COLO829 (cell line): ENCODE results near the gene PLSCR4.
"Not testable (repeated sequence)": the region's sequence is repeated elsewhere in the genome, so short reads cannot be mapped to it uniquely, and the experiment has no call there.

Experiments used
- DNase-seq: peaks from one replicate; pipeline ENCODE4 v3.0.0; 2012; ENCODE audit warnings: low spot score

Gene PLSCR4

GRCh38 chr3:146250449-146251382, at the start of gene PLSCR4:
TSS of gene PLSCR4 (minus strand) at chr3:146251105. CDS start at chr3:146222071, 29,034 bp downstream.
- no peak for DNase-seq

DNA sequence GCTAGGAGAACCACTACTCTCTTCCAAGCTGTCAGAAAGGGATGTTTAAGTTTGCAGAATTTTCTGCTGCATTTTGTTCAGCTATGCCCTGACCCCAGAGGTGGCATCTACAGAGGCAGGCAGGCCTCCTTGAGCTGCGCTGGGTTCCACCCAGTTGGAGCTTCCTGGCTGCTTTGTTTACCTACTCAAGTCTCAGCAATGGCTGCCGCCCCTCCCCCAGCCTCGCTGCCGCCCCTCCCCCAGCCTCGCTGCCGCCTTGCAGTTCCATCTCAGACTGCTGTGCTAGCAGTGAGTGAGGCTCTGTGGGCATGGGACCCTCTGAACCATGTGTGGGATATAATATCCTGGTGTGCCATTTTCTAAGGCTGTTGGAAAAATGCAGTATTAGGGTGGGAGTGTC, 42.5 kb upstream of the PLSCR4 start:
- DNase-seq = not testable (repeated sequence)

DNA sequence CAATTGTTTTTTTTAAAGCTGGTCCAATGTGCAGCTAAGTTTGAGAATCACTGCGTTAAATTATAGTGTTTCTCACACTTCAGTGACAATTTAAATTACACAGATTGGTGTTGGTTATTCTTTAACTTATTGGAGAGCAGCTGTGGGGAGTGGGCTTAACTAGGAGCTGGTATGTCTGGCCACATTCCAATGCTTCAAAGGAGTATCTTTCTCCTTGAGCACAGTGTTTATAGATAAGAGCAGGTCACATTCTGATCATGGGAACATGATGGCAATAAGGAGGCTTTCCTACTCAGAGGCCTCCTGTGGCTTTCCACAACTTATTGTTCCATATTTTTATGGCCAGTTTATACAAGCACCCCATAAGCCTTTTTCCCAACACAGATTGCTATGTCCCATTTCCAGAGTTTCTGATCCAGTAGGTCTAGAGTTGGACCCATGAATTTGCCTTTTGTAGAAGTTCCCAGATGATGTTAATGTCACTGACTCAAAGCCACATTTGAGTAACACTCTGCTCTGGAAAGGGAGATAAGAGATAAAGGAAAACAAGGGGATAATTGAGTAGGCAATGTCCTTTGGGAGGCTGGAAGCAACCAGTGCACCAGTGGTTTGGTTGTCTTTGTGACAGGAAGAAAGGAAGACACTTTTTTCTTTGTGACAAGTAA, 33.0 kb upstream of the PLSCR4 start:
- DNase-seq = no peak

- no peak for DNase-seq
These were observed 30.0 kb upstream of the PLSCR4 start for GRCh38 chr3:146280864-146281263.

GRCh38 chr3:146279951-146280350, 29.0 kb upstream of the PLSCR4 start:
- DNase-seq = no peak

DNA sequence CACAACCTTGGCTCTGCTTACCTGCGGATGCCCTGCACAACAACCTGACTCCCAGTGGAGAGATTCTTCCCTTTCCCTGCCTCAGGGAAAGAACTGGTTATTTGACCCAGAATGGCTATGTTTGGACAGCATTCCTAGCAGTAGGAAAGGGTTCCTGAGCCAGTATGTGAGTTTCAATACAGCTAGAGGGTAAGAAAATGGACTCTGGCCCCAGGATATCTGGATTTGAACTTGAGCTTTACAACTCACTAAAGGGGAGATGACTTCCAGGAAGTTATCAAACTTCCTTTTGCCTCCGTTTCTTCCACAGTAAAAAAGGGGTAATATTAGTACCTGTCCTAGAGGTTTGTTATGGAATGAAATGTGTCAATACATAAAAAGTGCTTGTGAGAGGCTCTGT, 28.1 kb upstream of the PLSCR4 start:
- no peak for DNase-seq

GRCh38 chr3:146277953-146278631, 27.2 kb upstream of the PLSCR4 start:
- no peak for DNase-seq

- DNase-seq = no peak
These were observed 24.6 kb upstream of the PLSCR4 start for GRCh38 chr3:146275476-146275875.

DNA sequence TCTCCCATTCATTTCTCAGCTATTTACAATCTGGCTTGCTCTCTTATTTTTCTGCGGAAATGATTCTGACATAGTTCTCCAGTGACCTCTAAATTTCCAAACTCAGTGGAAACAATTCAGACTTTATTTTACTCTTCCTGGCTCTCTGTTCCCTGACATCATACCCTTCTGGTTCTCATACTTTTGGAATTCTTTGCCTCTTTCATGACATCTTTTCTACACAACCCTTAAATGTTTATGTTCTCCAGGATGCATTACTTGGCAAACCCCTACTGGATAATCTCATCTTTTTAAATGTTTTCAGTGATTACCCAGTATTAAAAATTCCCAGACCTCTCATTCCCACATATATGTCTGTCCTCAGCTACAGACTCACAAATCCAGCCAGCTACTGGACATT, 23.9 kb upstream of the PLSCR4 start:
- DNase-seq = peak; percentile 29

DNA sequence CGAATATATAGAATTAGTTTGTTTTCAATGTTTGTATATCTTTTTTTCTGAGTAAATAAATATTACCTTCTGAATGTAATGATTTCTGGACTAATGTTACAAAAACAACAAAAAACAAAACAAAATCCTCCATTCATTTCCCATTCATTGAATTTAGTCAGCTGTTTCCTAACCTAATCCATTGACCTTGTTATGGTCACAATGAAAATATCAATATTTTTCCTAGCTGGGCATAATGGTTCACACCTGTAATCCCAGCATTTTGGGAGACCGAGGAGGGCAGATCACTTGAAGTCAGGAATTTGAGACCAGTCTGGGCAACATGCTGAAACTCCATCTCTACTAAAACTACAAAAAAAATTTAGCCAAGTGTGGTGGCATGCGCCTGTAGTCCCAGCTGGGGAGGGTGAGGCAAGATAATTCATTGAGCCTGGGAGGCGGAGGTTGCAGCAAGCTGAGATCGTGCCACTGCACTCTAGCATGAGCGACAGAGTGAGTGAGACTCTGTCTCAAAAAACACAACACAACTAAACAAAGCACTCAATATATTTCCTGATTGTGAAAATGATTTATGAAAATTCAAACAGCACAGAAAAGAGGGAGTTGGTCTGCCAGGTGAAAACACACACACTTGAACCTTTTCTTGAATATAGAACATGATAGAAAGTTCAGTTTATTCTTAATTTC, 23.0 kb upstream of the PLSCR4 start:
- no peak for DNase-seq

- no peak for DNase-seq
These were observed 20.3 kb upstream of the PLSCR4 start for GRCh38 chr3:146271180-146271579.

DNA sequence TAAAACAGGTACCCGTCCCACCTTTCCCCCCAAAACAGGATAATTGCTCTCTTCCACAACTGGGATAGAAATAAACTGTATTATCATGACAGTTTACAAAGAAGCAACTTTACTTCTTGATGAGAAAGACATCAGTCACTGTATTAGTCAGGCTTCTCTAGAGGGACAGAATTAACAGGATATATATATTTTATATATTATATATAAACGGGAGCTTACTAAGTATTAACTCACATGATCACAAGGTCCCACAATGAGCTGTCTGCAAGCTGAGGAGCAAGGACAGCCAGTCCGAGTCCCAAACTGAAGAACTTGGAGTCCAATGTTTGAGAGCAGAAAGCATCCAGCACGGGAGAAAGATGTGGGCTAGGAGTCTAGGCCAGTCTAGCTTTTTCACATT, 18.4 kb upstream of the PLSCR4 start:
- DNase-seq = no peak

GRCh38 chr3:146268535-146269219, 17.8 kb upstream of the PLSCR4 start:
- no peak for DNase-seq

GRCh38 chr3:146265720-146266119, 14.8 kb upstream of the PLSCR4 start:
- no peak for DNase-seq

DNA sequence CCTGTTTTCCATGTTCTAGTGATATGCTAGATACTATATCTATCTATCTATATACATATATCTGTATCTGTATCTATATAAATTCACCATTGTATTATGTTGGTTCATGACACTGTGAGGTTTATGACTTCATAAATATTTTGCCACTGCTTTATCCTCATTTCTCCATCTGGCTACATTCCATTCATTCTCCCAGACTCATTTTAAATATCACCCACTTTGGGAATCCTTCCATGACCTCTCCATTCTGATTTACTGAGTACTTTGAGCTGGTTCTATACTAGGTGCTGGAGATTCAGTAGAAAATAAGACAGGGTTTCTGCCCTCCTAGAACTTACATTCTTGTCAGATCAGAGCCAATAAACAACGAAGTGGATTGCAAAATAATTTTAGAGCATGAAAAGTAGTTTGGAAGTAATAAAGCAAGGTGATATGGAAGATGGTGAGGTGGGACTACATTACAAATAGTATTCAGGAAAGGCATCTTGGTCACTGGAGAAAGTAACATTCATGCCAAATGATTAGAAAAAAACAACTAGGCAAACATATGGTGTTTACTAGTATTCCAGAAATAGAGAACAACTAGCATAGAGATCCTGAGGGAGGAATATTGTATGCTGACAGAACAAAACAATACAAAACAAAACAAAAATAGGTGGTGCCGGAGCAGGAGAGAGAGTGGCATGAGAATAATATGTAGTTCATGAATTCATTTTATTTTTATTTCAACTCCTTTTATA, 11.6 kb upstream of the PLSCR4 start:
- no peak for DNase-seq

DNA sequence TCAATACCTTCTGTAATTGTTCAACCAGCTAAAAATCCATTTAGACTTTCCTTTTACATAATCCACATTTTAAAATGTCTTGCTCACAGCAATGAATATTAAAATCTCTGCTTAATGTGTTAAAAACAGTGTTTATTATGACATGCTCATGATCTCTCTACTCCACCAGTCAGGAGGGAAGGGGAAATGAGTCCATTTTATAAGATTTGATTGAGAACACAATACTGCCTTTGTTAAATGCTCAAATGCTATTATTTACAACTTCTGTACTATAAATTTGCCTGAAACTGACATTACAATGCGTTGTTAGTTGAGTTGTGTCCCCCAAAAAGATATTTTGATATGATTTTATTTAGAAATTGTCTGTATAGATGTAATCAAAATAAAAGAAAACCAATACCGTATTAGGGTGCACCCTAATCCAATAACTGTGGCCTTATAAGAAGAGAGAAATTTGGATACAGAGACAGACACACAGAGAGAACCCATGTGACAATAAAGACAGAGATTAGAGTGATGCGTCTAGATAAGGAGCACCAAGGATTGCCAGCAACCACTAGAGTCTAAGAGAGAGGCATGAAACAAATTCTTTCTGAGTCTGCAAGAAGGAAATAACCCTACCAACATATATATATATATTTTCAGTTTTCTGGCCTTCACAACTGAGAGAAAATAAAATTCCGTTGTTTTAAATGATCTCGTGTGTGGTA, 9.1 kb upstream of the PLSCR4 start:
- no peak for DNase-seq

- DNase-seq = no peak
These were observed 6.1 kb upstream of the PLSCR4 start for GRCh38 chr3:146256851-146257486.

DNA sequence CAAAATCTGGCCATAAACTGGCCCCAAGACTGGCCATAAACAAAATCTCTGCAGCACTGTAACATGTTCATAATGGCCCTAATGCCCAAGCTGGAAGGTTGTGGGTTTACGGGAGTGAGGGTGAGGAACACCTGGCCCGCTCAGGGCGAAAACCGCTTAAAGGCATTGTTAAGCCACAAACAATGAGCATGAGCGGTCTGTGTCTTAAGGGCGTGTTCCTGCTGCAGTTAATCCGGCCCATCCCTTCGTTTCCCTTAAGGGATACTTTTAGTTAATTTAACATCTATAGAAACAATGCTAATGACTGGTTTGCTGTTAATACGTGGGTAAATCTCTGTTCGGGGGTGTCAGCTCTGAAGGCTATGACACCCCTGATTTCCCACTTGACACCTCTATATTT, 1.5 kb upstream of the PLSCR4 start:
- not testable (repeated sequence) for DNase-seq

DNA sequence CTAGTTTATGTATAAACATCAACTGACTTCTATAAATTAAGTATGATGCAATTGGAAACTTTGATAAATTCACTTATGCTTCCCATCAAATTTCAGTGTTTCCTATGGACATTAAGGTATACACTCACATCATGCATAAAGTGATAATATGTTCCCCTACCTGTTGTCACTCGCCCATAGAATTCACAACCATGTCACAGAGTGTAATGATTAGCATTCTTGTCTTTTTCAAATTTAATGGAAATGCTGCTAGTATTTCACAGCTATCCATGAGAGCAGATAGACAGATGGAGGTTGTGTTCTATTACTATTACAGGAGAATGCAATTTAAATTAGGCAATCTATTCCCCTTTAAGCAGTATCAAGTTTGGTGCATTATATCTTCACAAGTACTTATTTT, 984 bp downstream of the PLSCR4 start:
- DNase-seq = no peak

GRCh38 chr3:146247911-146248310, 3.0 kb downstream of the PLSCR4 start:
- DNase-seq = no peak
